COR-L47 (cell line): ENCODE measurements around the gene LRP5.
"Not testable (repeated sequence)": the region's sequence is repeated elsewhere in the genome, so short reads cannot be mapped to it uniquely, and the experiment has no call there.

ENCODE experiments used
- DNase-seq: peaks from one replicate; lab custom pipeline; 2025; lab: John Stamatoyannopoulos, UW

Gene LRP5

DNA sequence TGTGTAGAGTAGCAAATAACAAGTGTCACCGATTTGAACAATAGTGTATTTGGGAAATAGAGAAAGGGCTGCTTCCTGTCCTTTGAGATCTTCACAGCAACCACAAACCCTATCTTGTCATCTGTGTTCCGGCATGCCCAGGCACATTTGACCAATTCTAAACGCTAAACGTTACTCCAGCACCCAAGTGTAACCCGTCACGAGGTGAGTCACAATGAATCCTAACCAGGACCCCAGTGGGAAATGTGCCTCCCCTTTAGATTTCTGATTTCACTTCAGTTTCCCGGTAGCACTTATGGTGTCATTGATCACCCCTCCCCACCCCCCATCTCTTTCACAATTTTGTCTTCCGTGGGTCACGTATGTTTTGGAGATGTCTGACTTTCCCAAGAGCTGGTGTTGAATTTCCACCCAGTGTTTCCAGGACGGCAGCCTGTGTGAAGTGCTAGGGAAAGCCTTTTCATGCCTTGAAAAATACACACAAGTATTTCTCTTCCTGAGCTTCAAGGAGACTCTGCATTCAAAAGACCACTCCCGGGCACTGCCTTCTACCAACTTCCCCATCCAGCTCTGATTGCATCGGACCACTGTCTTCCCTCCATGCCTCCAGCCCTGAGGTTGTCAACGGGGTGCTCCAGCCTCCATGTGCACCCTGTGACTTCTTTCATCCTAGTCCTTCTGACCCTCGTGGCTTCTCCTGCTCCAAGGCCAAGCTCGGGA, 30.1 kb upstream of the LRP5 start:
- DNase-seq = no peak

DNA sequence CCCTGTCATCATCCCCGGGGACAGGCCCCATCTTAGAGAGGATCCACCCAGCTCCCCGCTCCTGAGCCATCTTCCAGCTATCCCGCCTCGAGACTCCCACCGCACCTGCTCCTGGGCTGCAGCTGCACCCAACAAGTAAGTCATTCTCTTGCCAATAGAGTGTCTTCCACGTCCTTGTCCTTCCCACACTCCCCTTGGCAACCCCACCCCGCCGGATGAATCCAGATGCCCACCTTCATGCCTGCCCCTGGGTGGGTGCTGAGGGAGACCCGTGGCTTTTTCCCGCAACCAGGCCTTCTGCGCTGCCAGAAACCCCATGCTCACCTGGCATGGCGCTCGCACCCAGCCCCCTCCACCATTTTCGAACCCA, 29.5 kb upstream of the LRP5 start:
- no peak for DNase-seq

DNA sequence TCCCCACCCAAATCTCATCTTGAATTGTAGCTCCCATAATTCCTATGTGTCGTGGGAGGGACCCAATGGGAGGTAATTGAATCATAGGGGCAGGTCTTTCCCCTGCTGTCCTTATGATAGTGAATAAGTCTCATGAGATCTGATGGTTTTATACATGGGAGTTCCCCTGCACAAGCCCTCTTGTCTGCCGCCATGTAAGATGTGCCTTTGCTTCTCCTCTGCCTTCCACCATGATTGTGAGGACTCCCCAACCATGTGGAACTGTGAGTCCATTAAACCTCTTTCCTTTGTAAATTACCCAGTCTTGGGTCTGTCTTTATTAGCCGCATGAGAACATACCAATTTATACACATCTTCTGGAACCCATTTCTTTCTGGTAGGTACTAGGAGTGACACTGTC, 27.8 kb upstream of the LRP5 start:
- not testable (repeated sequence) for DNase-seq

DNA sequence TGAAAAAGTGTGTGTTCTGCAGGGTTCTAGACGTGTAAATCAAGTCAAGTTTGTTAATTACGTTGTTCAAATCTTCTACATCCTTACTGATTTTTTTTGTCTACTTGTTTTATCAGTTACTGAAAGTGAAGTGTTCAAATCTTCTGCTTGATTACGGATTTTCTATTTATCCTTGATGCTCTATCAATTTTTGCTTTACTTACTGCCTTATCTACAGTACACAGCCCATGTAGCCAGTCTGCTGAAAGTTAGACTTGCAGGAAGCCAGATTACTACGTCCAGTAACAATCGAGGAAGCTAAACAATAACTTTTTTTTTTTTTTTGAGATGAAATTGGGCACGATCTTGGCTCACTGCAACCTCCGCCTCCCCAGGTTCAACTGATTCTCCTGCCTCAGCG, 25.0 kb upstream of the LRP5 start:
- DNase-seq = no peak

DNA sequence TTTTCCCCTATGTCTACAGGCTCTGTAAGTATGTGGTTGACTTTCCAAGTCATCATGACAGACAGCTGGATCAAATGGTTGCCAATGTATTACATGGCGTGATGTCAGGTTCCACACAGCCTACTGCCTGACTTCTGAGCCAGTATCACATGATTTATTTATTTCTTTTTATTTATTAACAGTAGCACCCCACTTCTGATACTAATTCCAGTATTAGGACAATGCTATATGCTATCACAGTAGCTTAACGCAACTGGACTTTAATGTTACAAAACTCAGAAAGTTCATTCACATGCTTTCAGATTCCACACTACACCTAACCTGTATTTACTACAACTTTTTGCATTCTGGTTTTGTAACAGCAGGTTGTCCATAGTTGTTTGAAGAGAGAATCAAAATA, 22.9 kb upstream of the LRP5 start:
- no peak for DNase-seq

DNA sequence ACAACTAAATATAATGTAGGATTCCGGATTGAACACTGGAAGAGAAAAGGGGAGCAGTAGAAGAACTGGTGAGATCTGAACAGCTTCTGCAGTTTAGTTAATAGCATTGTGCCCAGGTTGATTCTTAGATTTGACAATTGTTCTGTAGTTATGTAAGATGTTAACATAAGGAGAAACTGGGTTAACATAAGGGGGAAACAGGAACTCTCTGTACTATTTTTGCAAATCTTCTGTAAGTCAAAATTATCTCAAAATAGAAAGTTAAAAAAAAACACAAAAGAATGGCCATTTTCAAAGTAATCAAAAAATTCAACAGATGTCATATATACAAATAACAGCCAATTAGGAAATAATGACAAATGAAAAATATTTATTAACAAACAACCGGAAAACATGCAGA, 18.7 kb upstream of the LRP5 start:
- DNase-seq = no peak

DNA sequence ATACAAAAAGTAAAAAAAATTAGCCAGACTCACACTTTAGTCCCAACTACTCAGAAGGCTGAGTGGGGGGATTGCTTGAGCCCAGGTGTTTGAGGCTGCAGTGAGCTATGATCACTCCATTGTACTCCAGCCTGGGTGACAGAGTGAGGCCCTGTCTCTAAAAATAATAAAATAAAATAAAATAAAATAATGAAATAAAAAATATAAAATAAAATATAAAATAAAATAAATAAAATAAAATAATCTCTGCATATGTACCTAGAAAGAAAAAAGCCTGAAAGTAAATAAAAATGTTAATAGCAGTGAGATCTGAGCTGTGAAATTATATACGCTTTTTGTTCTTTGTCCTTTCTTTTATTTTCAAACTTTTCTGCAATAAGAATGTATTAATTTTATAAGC, 17.1 kb upstream of the LRP5 start:
- no peak for DNase-seq

DNA sequence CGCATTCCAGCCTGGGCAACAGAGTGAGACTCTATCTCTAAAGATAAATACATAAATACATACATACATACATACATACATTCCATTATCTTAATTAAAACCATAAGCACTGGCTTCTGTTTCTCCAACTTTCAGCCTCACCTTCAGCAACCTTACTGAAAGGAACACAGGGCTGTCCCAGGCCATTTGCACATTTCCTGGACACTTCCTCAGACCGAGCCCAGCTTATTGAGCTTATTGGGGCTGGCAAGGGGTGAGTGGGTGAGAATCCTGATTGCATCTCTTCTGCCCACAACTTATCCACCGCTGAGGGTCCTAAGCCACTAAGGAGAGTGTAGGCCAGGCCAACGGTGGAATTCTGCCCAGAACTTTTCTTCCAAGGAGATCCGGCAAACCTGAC, 16.5 kb upstream of the LRP5 start:
- no peak for DNase-seq

DNA sequence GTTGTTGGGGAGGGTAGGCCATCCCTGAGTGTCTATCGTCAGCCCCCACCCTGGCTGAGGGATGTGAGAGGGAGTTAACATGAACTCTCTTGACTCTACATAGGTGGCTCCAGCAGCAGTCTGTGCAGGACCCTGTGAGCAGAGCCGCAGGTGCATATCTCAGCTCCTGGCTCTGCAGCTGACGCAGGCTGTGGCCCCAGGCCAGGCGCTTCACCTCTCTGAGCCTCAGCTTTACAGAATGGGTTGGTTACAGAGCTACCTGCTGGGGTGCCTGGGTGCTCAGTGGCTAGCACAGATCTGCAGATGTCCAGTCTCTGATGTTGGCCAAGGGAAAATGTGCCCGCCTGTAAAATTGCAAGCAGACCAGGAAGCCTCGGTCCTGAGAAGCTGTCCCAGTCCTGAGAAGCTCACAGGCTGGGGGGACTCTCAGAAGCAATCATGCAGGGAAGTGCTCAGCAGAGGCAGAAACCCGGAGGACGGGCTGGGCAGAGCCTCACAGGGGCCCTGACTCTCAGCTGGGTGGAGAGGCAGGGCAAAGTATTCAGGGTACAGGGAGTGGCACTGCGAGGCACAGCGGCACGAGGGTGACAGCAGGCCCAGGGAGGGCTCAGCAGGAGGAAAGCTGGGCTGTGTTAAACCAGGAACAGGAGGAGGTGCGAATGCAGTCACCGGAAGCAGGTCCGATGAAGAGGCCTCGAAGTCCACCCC, 15.9 kb upstream of the LRP5 start:
- no peak for DNase-seq

DNA sequence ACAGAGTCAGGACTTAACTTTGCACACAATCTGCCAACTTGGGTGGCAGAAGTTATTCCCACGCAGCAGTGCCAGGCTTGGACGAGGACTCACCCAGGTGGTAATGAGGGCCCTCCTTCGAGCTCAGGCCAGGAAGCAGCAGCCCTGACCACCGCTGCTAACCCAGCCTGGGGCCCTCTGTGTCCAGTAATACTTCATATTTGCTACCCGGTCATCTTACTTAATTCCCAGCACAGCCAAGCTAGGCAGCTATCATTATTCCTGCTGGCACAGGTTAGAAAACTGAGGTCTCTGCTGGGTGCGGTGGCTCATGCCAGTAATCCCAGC, 15.4 kb upstream of the LRP5 start:
- no peak for DNase-seq

DNA sequence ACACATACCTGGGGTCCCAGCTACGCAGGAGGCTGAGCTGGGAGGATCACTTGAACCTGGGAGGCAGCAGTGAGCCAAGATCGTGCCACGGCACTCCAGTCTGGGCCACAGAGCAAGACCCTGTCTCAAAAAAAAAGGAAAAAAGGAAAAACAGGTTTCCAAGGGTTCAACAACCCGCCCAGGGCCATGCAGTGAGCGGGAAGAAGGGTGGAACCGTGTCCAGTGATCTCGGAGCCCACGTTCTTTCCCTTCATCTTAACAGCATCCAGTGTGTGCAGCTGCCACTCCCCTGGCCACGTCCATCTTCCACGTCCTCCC, 14.9 kb upstream of the LRP5 start:
- no peak for DNase-seq

DNA sequence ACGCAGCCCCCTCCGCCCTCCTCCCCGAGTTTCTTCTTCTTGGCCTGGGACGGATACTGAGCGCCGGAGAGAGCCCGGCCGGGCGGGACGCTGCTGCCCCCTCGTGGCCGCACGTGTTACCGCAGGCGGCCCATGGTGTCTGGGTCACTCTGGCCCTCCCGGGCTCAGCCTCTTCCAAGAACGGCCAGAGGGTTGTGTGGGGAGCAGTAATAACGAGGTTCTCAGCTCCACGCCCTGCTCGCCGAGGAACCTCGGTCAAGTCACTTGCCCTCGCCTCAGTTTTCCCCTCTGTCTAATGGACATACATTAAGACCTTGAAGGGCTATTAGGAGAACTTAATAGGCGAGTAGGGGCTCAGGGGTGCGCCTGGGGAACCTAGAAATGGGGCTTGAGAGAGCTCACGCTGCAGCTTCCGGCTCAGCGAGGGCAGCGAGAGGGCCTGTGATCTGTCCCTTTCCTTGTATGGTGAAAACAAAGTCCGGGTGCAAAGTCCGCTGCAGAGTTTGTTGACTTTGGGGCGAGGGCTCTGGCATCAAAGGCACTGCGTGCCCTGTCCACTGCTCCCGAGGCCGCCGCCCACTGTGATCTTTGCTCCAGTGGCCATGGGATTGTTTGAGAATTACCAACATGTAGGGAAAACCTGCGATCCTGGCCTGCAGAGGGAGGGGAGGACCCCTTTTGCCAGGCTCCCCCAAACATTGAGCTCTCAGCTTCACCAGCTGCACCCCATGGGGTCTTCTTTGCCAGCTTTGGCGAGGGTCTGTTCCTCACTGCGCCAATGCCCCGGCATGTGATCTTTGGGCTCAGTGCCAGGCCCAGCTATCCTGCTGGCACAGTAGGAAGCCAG, 14.4 kb upstream of the LRP5 start:
- peak; percentile 31 for DNase-seq

DNA sequence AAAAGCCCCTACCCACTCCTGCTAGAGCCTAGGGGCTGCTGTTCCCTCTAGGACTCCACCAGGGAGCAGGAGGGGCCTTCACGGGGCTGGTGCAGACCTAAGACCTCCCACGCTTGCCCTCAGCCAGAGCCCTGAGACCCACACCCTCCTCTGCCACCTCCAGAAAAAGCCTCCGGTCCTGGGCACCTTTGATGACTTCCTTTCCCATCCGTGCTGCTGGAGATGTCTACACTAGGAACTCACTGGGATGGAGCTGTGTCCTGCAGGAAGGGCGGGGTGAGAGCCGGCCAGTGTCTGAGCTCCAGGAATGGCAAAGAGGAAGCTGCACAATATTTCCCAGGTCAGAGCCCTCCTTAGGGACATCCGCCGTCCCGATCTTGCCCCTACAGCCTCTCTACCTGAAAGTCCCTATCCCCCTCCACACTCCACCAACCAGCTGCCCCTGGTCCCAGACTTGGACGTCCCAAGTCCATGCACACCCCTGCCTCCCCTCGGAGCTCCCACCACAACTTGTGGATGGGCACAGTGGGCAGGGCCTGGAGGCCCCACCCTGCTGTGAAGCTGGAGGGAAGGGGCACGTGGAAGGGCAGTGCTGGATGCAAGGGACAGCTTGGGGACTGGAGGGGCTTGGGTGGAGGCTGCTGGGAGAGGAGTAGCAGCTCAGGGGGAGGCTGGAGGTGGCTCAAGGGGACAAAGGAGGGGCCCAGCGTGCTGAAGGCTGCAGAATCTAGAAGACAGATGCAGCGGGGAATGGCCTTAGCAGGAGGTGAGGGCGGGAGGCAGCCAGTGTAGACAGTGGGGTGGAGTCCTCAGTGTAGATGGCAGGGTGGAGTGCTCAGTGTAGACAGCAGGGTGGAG, 13.5 kb upstream of the LRP5 start:
- DNase-seq = no peak

DNA sequence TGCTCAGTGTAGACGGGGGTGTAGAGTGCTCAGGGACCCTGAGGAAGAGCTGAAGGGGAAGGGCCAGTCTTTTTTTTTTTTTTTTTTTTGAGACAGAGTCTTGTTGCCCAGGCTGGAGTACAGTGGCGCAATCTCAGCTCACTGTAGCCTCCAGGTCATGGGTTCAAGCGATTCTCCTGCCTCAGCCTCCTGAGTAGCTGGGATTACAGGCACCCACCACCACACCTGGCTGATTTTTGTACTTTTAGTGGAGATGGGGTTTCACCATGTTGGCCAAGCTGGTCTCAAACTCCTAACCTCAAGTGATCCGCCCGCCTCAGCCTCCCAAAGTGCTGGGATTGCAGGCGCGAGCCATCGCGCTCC, 12.9 kb upstream of the LRP5 start:
- not testable (repeated sequence) for DNase-seq

DNA sequence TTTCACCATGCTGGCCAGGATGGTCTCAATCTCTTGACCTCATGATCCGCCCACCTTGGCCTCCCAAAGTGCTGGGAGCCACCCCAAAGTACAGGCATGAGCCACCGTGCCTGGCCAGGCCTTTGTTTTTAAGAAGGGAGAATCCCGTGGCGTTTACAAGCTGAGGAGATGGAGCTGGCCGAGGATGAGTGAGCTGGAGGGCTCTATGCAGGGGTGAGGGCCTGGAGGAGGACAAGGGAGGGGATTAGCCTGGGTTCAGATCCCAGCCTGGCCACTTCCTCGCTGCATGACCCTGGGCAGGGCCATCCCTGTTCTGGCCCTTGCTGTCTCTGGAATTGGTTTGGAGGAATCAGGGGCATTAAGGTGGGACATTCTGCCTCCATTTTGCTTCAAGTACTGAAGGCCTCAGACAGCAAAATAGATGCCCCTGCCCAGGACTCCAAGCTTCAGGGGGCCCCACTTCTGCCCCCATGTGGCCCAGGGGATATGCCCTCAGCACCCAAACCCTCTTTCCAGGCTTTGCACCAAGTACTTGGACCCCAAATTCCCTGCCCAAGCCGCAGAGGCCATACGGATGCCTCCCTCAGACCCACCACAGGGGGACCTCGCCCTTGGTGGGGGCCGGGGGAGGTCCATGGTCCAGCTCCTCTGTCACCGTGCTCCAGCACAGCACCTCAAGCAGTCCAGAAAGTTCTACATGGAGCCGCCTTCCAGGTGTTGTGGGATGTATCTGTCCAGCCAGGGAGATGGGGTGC, 12.1 kb upstream of the LRP5 start:
- DNase-seq = no peak

DNA sequence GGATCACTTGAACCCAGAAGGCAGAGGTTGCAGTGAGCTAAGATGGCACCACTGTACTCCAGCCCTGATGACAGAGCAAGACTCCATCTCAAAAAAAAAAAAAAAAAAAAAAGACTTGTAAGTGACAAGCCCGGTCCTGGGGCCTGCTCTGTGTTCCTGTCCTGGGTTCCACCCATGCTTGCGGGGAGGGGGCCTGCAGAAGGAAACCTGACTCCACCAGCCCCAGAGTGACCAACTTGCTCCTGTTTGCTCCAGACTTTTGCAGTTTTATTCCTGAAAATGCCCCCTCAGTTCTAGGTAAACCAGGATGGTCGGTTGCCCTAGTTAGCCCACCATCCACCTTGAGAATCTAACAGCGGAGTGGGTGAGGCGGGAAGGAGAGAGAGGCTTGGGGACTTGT, 10.1 kb upstream of the LRP5 start:
- DNase-seq = no peak

DNA sequence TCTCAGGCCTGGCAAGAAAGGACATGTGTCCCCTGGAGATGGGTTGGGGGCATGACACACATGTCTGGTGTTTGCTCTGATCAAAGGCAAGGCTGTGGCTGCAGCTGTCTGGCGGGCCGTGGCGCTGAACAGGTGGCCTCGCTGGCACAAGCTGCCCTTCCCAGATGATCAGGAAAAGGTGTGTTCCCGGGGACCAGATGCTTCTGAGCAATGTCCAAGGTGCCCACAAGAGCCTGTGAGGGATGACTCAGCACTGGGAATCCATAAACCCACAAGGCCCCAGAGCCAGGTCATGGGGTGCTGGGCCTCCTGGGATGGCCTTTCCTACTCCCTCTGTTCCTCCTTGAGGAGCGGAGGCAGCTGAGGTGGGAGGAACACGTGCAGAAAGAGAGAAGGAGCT, 9.7 kb upstream of the LRP5 start:
- no peak for DNase-seq

DNA sequence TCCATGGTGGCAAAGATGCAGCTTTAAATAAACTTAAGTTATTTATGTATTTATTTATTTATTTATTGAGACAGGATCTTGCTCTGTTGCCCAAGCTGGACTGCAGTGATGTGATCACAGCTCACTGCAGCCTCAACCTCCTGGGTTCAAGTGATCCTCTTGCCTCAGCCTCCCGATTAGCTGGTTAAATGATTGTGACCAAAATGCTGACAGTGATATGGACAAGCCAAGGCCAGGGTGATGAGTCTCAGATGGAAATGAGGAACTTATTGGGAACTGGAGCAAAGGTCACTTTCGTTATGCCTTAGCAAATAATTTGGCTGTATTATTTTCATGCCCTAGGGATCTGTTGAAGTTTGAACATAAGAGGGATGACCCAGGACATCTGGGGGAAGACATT, 9.3 kb upstream of the LRP5 start:
- DNase-seq = no peak

DNA sequence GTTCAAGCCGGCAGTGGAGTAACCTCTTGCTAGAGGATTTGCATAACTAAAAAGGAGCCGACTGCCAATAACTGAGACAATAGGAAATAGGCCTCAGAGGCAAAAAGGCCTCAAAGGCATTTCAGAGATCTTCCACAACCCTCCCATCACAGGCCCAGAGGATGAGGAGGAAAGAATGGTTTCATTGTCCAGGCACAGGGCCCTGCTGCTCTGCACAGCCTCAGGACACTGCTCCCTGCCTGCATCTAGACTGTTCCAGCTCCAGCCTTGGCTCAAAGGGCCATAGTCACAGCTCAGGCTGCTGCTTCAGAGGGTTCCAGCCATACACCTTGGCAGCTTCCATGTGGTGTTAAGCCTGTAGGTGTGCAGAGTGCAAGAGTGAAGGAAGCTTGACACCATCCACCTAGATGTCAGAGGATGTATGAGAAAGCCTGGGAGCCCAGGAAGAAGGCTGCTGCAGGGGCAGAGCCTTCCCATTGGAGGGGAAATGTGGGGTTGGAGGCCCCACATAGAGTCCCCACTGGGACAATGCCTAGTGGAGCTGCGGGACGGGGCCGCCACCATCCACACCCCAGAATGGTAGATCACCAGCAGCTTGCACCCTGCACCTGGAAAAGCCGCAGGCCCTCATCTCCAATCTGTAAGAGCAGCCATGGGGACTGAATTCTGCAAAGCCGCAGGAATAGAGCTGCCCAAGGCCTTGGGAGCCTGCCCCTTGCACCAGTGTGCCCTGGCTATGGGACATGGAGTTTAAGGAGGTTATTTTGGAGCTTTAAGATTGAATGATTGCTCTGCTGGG, 8.2 kb upstream of the LRP5 start:
- DNase-seq = no peak

DNA sequence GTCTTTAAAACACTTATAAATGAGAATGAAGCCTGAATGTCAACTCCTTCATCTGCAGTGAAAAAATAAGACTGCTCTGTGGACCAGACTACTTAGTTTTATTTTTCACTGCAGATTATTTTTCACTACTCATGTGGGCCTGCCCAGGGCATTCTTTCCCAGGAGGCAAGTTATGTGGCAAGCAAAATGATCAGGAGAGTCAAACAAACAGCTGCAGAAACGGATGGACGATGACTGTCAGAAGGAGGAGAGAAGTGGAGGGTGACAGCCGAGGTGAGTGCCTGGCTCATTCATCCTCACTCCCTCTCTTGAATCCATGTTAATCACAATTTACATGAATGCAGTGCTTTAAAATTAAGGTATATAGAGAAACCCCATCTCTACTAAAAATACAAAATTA, 5.8 kb upstream of the LRP5 start:
- no peak for DNase-seq

DNA sequence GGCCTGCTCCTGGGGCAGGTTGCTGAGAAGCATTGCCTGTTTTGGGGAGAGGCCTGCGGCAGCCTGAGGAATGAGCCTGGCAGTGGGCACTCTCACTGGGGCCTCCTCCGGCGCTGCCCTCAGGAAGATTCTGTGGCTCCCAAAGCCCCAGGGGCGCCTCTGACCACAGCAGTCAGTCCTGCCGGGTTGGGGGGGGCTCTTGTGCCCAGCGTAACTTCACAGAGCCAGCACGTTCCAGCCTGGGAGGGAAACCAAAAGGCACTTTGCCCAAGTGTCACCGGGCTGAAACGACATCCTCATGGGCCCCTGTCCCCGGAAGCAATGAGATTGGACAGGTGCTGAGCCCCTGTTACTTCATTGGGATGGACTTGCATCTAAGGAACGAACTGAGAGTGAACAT, 4.3 kb upstream of the LRP5 start:
- no peak for DNase-seq
